ENCODE results near the gene ADAMTS12.

The ADAMTS12 gene

GRCh38 chr5:33850100-33850594 is 41.6 kb downstream of the ADAMTS12 start:
- no peak for DNase-seq (ENCODE audit: low read depth in 3 of 3, low spot score in 1 of 3)

GRCh38 chr5:33848554-33848953 is 43.2 kb downstream of the ADAMTS12 start:
- no peak for DNase-seq (ENCODE audit: low read depth in 3 of 3, low spot score in 1 of 3)

- DNase-seq (ENCODE audit: low read depth in 3 of 3, low spot score in 1 of 3): no peak
Observed at GRCh38 chr5:33846851-33847250, 44.9 kb downstream of the ADAMTS12 start.

- no peak for DNase-seq (ENCODE audit: low read depth in 3 of 3, low spot score in 1 of 3)
Observed at GRCh38 chr5:33843579-33843978, 48.2 kb downstream of the ADAMTS12 start.

GRCh38 chr5:33842456-33842855 is 49.3 kb downstream of the ADAMTS12 start:
- DNase-seq (ENCODE audit: low read depth in 3 of 3, low spot score in 1 of 3): no peak

- DNase-seq (ENCODE audit: low read depth in 3 of 3, low spot score in 1 of 3): no peak
Observed at GRCh38 chr5:33841891-33842290, 49.9 kb downstream of the ADAMTS12 start.

GRCh38 chr5:33840927-33841547 is 50.8 kb downstream of the ADAMTS12 start:
- no peak for DNase-seq (ENCODE audit: low read depth in 3 of 3, low spot score in 1 of 3)

- DNase-seq (ENCODE audit: low read depth in 3 of 3, low spot score in 1 of 3): no peak
Observed at GRCh38 chr5:33837301-33837700, 54.5 kb downstream of the ADAMTS12 start.

GRCh38 chr5:33834334-33834733 is 57.5 kb downstream of the ADAMTS12 start:
- no peak for DNase-seq (ENCODE audit: low read depth in 3 of 3, low spot score in 1 of 3)

- DNase-seq (ENCODE audit: low read depth in 3 of 3, low spot score in 1 of 3): no peak
Observed at GRCh38 chr5:33833237-33833575, 58.6 kb downstream of the ADAMTS12 start.

- DNase-seq (ENCODE audit: low read depth in 3 of 3, low spot score in 1 of 3): no peak
Observed at GRCh38 chr5:33832404-33833236, 59.2 kb downstream of the ADAMTS12 start.

- no peak for DNase-seq (ENCODE audit: low read depth in 3 of 3, low spot score in 1 of 3)
Observed at GRCh38 chr5:33831041-33831440, 60.7 kb downstream of the ADAMTS12 start.

- DNase-seq (ENCODE audit: low read depth in 3 of 3, low spot score in 1 of 3): no peak
Observed at GRCh38 chr5:33829430-33829829, 62.4 kb downstream of the ADAMTS12 start.

- DNase-seq (ENCODE audit: low read depth in 3 of 3, low spot score in 1 of 3): no peak
Observed at GRCh38 chr5:33828626-33829308, 63.0 kb downstream of the ADAMTS12 start.

GRCh38 chr5:33827885-33828284 is 63.9 kb downstream of the ADAMTS12 start:
- DNase-seq (ENCODE audit: low read depth in 3 of 3, low spot score in 1 of 3): no peak

GRCh38 chr5:33827018-33827707 is 64.6 kb downstream of the ADAMTS12 start:
- DNase-seq (ENCODE audit: low read depth in 3 of 3, low spot score in 1 of 3): no peak

GRCh38 chr5:33824516-33825195 is 67.1 kb downstream of the ADAMTS12 start:
- DNase-seq (ENCODE audit: low read depth in 3 of 3, low spot score in 1 of 3): no peak

GRCh38 chr5:33817301-33817700 is 74.5 kb downstream of the ADAMTS12 start:
- no peak for DNase-seq (ENCODE audit: low read depth in 3 of 3, low spot score in 1 of 3)

GRCh38 chr5:33816791-33817190 is 75.0 kb downstream of the ADAMTS12 start:
- DNase-seq (ENCODE audit: low read depth in 3 of 3, low spot score in 1 of 3): no peak

- DNase-seq (ENCODE audit: low read depth in 3 of 3, low spot score in 1 of 3): no peak
Observed at GRCh38 chr5:33812746-33813145, 79.0 kb downstream of the ADAMTS12 start.

Measured in stimulated activated CD4-positive, alpha-beta T cell treated with anti-CD3 and anti-CD28 coated beads, TNF-alpha, amount 100 ng/mL, for 1 hour (primary cell).